Activated T-helper 17 cell treated with anti-CD3 and anti-CD28 coated beads, Interleukin-2, amount 50 U/mL, for 72 hours (primary cell): ENCODE results near the gene XAB2. TPM values are rescaled to one million over a fixed set of nuclear protein-coding genes. Genes with fewer than 3 reads are reported as not detected.

ENCODE experiments used
- total RNA-seq, 2 donors: library from RNA; stranded (reverse); gene quantifications; one replicate each; pipeline ENCODE4 v1.2.3, GENCODE V29; 2022

XAB2 gene
- total RNA-seq, 2 donors from 2014 or later = 39.0 to 53.8 TPM

Other genes with a start within 250 kb of the XAB2 start
- under 1 TPM in 1 of 2 donors, not detected in 1; 0.66 TPM for gene PEX11G, start 140.5 kb downstream of the XAB2 start, total RNA-seq
- 1 to 10 TPM; 2.9 to 3.1 TPM for gene ZNF358, start 113.4 kb downstream of the XAB2 start, total RNA-seq
- gene MCOLN1, start 106.9 kb downstream of the XAB2 start, total RNA-seq = 10 to 100 TPM; 10.0 to 15.3 TPM
- 100 to 1,000 TPM; 146 to 163 TPM for gene PNPLA6, start 93.8 kb downstream of the XAB2 start, total RNA-seq
- gene CAMSAP3, start 33.7 kb downstream of the XAB2 start, total RNA-seq = under 1 TPM; 0.11 to 0.37 TPM
- 10 to 100 TPM; 90.1 to 93.7 TPM for gene PET100, start 248 bp upstream of the XAB2 start, total RNA-seq
- 10 to 100 TPM in 1 of 2 donors, 1 to 10 TPM in 1; 3.6 to 19.5 TPM for gene PCP2, start 4.2 kb upstream of the XAB2 start, total RNA-seq
- 100 to 1,000 TPM; 113 to 154 TPM for gene STXBP2, start 7.6 kb upstream of the XAB2 start, total RNA-seq
- gene RETN, start 39.5 kb upstream of the XAB2 start, total RNA-seq = not detected
- not detected for gene MCEMP1, start 47.5 kb upstream of the XAB2 start, total RNA-seq
- gene TRAPPC5, start 51.3 kb upstream of the XAB2 start, total RNA-seq = 10 to 100 TPM; 61.8 to 82.5 TPM
- gene FCER2, start 72.6 kb upstream of the XAB2 start, total RNA-seq = 1 to 10 TPM in 1 of 2 donors, under 1 TPM in 1; 0.65 to 2.8 TPM
- not detected for gene CLEC4G, start 102.6 kb upstream of the XAB2 start, total RNA-seq
- gene CD209, start 118.0 kb upstream of the XAB2 start, total RNA-seq = not detected
- gene CLEC4M, start 133.7 kb upstream of the XAB2 start, total RNA-seq = not detected
- 1 to 10 TPM; 3.6 to 4.5 TPM for gene EVI5L, start 200.7 kb upstream of the XAB2 start, total RNA-seq
- under 1 TPM; 0.19 to 0.21 TPM for gene PRR36, start 244.8 kb upstream of the XAB2 start, total RNA-seq